HepG2 (cell line): ENCODE results near the gene ANTXR1. TPM values are rescaled to one million over a fixed set of nuclear protein-coding genes. Genes with fewer than 3 reads are reported as not detected.

Experiments used
- ATAC-seq: fragments of 200-7000 bp; cut with Tn5 transposase; 3 replicates; pipeline ENCODE4 v1.9.1; 2020; ENCODE audit warnings: mild to moderate bottlenecking, moderate library complexity
- BruUV-seq: library from RNA; stranded (reverse); fragments of 400-500 nt; replicated peaks from 2 replicates; lab custom pipeline; 2021; lab: Mats Ljungman, UMichigan
- CTCF ChIA-PET: fragments of 300-600 bp; formaldehyde crosslinking; extraction: SDS; loops from one replicate; lab custom pipeline; 2021; ENCODE audit warnings: low total read pairs, inconsistent platforms, low intra/inter-chr PET ratio; lab: Yijun Ruan, JAX
- POLR2A ChIA-PET: fragments of 350-600 bp; sonication (Branson Sonifier 250); formaldehyde crosslinking; loops from one replicate; lab custom pipeline; 2020; ENCODE audit warnings: antibody characterized with exemption, inconsistent platforms; lab: Yijun Ruan, JAX
- DNase-seq: peaks from one replicate; pipeline ENCODE4 v3.0.0-alpha.2; 2015; ENCODE audit warnings: low spot score
- FAIRE-seq: peaks from 3 replicates; lab custom pipeline; 2011; peaks lifted over from hg19 to GRCh38; lab: Jason Lieb, UNC
- H2AFZ ChIP-seq: one replicate; pipeline ENCODE4 v1.6.1; 2011; ENCODE audit warnings: low read length, inconsistent platforms
- H3K27ac ChIP-seq: fragments of 300-600 bp; 3 replicates; pipeline ENCODE4 v1.8.0; 2011; ENCODE audit warnings: mixed run types, mild to moderate bottlenecking, mixed read lengths, low read length, inconsistent platforms; ENCODE audit not compliant: insufficient read depth; ENCODE audit errors: extremely low read length
- H3K27me3 ChIP-seq, 2 experiments: fragments of 200-600 bp in 1 of 2; 2 replicates in 1 of 2; 3 replicates in 1 of 2; pipeline versions ENCODE4 v1.6.0 to v1.8.0; 2011; ENCODE audit warnings: low read length in 2 of 2, mild to moderate bottlenecking in 2 of 2, moderate library complexity in 2 of 2, inconsistent platforms in 1 of 2; ENCODE audit not compliant: insufficient read depth in 2 of 2, control insufficient read depth in 1 of 2
- H3K36me3 ChIP-seq, 2 experiments: fragments of 200-600 bp in 1 of 2; replicated peaks in 1 of 2; 2 replicates in 1 of 2; 3 replicates in 1 of 2; pipeline versions ENCODE4 v1.5.1 to v1.8.0; 2011; ENCODE audit warnings: low read length in 2 of 2, inconsistent platforms in 1 of 2; ENCODE audit not compliant: insufficient read depth in 2 of 2, control insufficient read depth in 1 of 2
- H3K4me1 ChIP-seq: 2 replicates; pipeline ENCODE4 v1.5.1; 2012; ENCODE audit warnings: low read length, inconsistent platforms; ENCODE audit not compliant: insufficient read depth
- H3K4me2 ChIP-seq: 2 replicates; pipeline ENCODE4 v1.6.0; 2011; ENCODE audit warnings: low read depth, low read length, inconsistent platforms
- H3K4me3 ChIP-seq, 3 experiments: fragments of 200-600 bp in 1 of 3; sonication (generic), shearing (Covaris generic) in 1 of 3; replicated peaks in 1 of 3; 2 replicates each; pipeline ENCODE4 v1.5.1; 2011 to 2016; ENCODE audit warnings: low read length in 3 of 3, inconsistent platforms in 2 of 3, low read depth in 2 of 3, mild to moderate bottlenecking in 2 of 3, control low read depth in 1 of 3, mixed read lengths in 1 of 3; ENCODE audit not compliant: insufficient read depth in 1 of 3
- H3K79me2 ChIP-seq: one replicate; pipeline ENCODE4 v1.6.1; 2011; ENCODE audit warnings: low read length, inconsistent platforms; ENCODE audit not compliant: insufficient read depth
- H3K9ac ChIP-seq: 2 replicates; pipeline ENCODE4 v1.6.0; 2011; ENCODE audit warnings: mild to moderate bottlenecking, low read depth, low read length, inconsistent platforms; ENCODE audit not compliant: insufficient read depth
- H3K9me3 ChIP-seq: 2 replicates; pipeline ENCODE4 v1.5.1; 2012; ENCODE audit warnings: mild to moderate bottlenecking, low read length
- H4K20me1 ChIP-seq: 2 replicates; pipeline ENCODE4 v1.6.0; 2011; ENCODE audit warnings: inconsistent platforms, mild to moderate bottlenecking, low read length, moderate library complexity; ENCODE audit not compliant: insufficient read depth
- KLF9 ChIP-seq: IDR thresholded peaks from 2 replicates; pipeline ENCODE4 v1.6.1; 2016; ENCODE audit warnings: low read depth
- MYC ChIP-seq: sonication (generic); formaldehyde crosslinking; IDR thresholded peaks from 2 replicates; pipeline ENCODE4 v1.9.0; 2021; ENCODE audit warnings: missing genetic modification reagents, borderline replicate concordance
- SATB2 ChIP-seq: sonication (generic); formaldehyde crosslinking; IDR thresholded peaks from 2 replicates; pipeline ENCODE4 v1.5.0; 2020; ENCODE audit warnings: missing genetic modification reagents
- ZFYVE20 ChIP-seq: sonication (generic); formaldehyde crosslinking; IDR thresholded peaks from 2 replicates; pipeline ENCODE4 v1.8.0; 2023; ENCODE audit warnings: low read depth, mild to moderate bottlenecking, moderate library complexity, missing genetic modification reagents, borderline replicate concordance
- ZHX2 ChIP-seq, 2 experiments: sonication (generic) in 1 of 2; formaldehyde crosslinking in 1 of 2; IDR thresholded peaks; 2 replicates each; pipeline versions ENCODE4 v1.6.1 to v1.9.0; 2014 to 2022; ENCODE audit warnings: antibody characterized with exemption in 1 of 2, borderline replicate concordance in 1 of 2, inconsistent platforms in 1 of 2, low read depth in 1 of 2, missing genetic modification reagents in 1 of 2
- ZSCAN25 ChIP-seq: sonication (generic); formaldehyde crosslinking; IDR thresholded peaks from 2 replicates; pipeline ENCODE4 v1.8.0; 2022; ENCODE audit warnings: mild to moderate bottlenecking, missing genetic modification reagents
- WGBS: methylation state at CpG from one replicate; pipeline ENCODE4 v1.1.6; 2017; ENCODE audit warnings: low lambda C conversion rate; 5-methylcytosine and 5-hydroxymethylcytosine counted together
- in situ Hi-C: cut with HindIII; loops from 2 replicates; pipeline ENCODE4 v1.10.0; 2017; ENCODE audit warnings: low pct_unique_long_range_greater_than_20kb; ENCODE audit not compliant: extremely low pct_ligation_motif_present
- intact Hi-C: fragments of 100-400 bp; cut with micrococcal nuclease; formaldehyde crosslinking; loops from one replicate; pipeline ENCODE4 v1.10.0; 2022; ENCODE audit not compliant: unreplicated experiment
- polyA plus RNA-seq, 8 experiments: library from polyadenylated mRNA; depleted of rRNA in 3 of 8; stranded (reverse) in 7 of 8; unstranded in 1 of 8; fragments of >200 nt; fragmentation: Illumina TruSeq in 4 of 8; extraction: Trizol in 4 of 8; gene quantifications; 2 replicates each; pipeline versions ENCODE4 v1.2.1 to v1.2.3, GENCODE V29; 2011 to 2016; ENCODE audit warnings: low read depth in 4 of 8, missing spikeins in 1 of 8, mixed read lengths in 1 of 8; ENCODE audit not compliant: insufficient read depth in 1 of 8
- total RNA-seq, 5 experiments: library from RNA; depleted of rRNA; stranded (reverse); fragments of >200 nt; fragmentation: Illumina TruSeq; extraction: Trizol; gene quantifications; 2 replicates each; pipeline ENCODE4 v1.2.3, GENCODE V29; 2016; ENCODE audit warnings: low read depth in 1 of 5
- TF ChIP-seq, protein P1 (sequence below): IDR thresholded peaks from 2 replicates; pipeline ENCODE4 v1.4.0; 2020; ENCODE audit warnings: mild to moderate bottlenecking, missing genetic modification reagents

ANTXR1 gene
- total and polyA plus RNA-seq, 2 of the 13 experiments (the other 11 are each of a cell fraction or from before 2014, with no cell fraction given) = 4.5 to 12.7 TPM

DNA sequence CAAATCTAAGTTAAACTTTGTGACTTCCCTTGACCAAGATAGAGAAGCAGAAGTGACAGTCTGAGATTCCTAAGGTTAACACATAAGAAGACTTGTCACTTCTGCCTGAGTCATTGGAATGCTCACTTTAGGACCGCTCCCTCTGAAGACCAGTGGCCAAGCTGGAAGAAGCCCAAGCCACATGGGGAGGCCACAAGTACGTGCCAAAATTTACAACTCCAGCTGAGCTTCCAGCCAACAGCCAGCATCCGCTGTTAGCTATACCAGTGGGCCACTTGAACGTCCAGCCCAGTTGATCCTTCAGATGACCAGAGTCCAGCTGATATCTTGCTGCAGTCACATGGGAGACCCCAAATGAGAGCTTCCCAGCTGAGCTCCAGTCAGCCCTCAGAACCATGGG is 18.1 kb upstream of the ANTXR1 start:
- H4K20me1 ChIP-seq = no peaks in the 10 kb centered on the region
- no peaks in the 10 kb centered on the region for H3K9me3 ChIP-seq
- H3K27me3 ChIP-seq = peaks cover 0 to 12% of the 10 kb centered on the region in 2 experiments; a peak in 2 of 5 replicates
- WGBS = 56% methylated on average over 4 of the region's 4 CpGs
- no TSS peak for BruUV-seq
- DNase-seq = no peak
- H3K4me1 ChIP-seq = peaks cover 26% of the 10 kb centered on the region
- no peak for TF ChIP-seq ZFYVE20
- no peak for TF ChIP-seq MYC (CRISPR knock-in tag)
- TF ChIP-seq SATB2 (CRISPR knock-in tag) = no peak
- TF ChIP-seq KLF9 = no peak
- TF ChIP-seq, protein P1, sequence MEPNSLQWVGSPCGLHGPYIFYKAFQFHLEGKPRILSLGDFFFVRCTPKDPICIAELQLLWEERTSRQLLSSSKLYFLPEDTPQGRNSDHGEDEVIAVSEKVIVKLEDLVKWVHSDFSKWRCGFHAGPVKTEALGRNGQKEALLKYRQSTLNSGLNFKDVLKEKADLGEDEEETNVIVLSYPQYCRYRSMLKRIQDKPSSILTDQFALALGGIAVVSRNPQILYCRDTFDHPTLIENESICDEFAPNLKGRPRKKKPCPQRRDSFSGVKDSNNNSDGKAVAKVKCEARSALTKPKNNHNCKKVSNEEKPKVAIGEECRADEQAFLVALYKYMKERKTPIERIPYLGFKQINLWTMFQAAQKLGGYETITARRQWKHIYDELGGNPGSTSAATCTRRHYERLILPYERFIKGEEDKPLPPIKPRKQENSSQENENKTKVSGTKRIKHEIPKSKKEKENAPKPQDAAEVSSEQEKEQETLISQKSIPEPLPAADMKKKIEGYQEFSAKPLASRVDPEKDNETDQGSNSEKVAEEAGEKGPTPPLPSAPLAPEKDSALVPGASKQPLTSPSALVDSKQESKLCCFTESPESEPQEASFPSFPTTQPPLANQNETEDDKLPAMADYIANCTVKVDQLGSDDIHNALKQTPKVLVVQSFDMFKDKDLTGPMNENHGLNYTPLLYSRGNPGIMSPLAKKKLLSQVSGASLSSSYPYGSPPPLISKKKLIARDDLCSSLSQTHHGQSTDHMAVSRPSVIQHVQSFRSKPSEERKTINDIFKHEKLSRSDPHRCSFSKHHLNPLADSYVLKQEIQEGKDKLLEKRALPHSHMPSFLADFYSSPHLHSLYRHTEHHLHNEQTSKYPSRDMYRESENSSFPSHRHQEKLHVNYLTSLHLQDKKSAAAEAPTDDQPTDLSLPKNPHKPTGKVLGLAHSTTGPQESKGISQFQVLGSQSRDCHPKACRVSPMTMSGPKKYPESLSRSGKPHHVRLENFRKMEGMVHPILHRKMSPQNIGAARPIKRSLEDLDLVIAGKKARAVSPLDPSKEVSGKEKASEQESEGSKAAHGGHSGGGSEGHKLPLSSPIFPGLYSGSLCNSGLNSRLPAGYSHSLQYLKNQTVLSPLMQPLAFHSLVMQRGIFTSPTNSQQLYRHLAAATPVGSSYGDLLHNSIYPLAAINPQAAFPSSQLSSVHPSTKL = no peak
- no peak for TF ChIP-seq ZSCAN25 (CRISPR knock-in tag)
- TF ChIP-seq ZHX2 (IDR thresholded peaks at IDR 0.05; ENCODE audit: low read depth) = no peak
- no peak for TF ChIP-seq ZHX2 (CRISPR knock-in tag; IDR thresholded peaks at IDR 0.05; ENCODE audit: borderline replicate concordance)
- intact Hi-C loops = no loop called here
- H3K4me3 ChIP-seq = no peak overlapping the region
- H3K36me3 ChIP-seq = no peaks in the 10 kb centered on the region
- H3K27ac ChIP-seq = no peak overlapping the region
- H3K4me2 ChIP-seq = no peak overlapping the region
- ATAC-seq = no peak
- ChIA-PET CTCF (no interaction called here), POLR2A (no interaction called here)
- H3K79me2 ChIP-seq = no peaks in the 10 kb centered on the region
- no peak overlapping the region for H2AFZ ChIP-seq
- no peak overlapping the region for H3K9ac ChIP-seq
- FAIRE-seq = no peak
- in situ Hi-C loops = no loop called here
